Brain microvascular endothelial cell (primary cell): ENCODE results near the gene IMPA2.

Experiments used
- DNase-seq: peaks from one replicate; pipeline ENCODE4 v3.0.0-alpha.2; 2020
- H3K27ac ChIP-seq: fragments of 250-450 bp; sonication (Bioruptor Pico); 2 replicates; pipeline ENCODE4 v1.5.1; 2020; ENCODE audit warnings: mild to moderate bottlenecking, moderate library complexity
- H3K27me3 ChIP-seq: fragments of 250-450 bp; sonication (Bioruptor Pico); replicated peaks from 2 replicates; pipeline ENCODE4 v1.5.1; 2020; ENCODE audit warnings: mild to moderate bottlenecking
- H3K36me3 ChIP-seq: fragments of 250-450 bp; sonication (Bioruptor Pico); replicated peaks from 2 replicates; pipeline ENCODE4 v1.5.1; 2020; ENCODE audit warnings: mild to moderate bottlenecking
- H3K4me3 ChIP-seq: 2 replicates; pipeline ENCODE4 v1.5.1; 2011; ENCODE audit warnings: low read depth, mild to moderate bottlenecking, control low read depth, low read length, moderate library complexity
- in situ Hi-C: cut with HindIII; loops from 2 replicates; pipeline ENCODE4 v1.10.0; 2017; ENCODE audit warnings: low sequenced_read_pairs, low pct_ligation_motif_present
- TF ChIP-seq, protein P1 (sequence below): IDR thresholded peaks from 2 replicates; pipeline ENCODE4 v1.5.1; 2011; ENCODE audit warnings: low read depth, mild to moderate bottlenecking, moderate library complexity, low read length, control low read depth, inconsistent platforms; ENCODE audit errors: missing control alignments

The IMPA2 gene

GRCh38 chr18:11989966-11990380 lies 8.7 kb downstream of the IMPA2 start:
- no peak overlapping the region for H3K4me3 ChIP-seq
- H3K27me3 ChIP-seq: no peaks in the 10 kb centered on the region
- no peaks in the 10 kb centered on the region for H3K36me3 ChIP-seq
- no peak overlapping the region for H3K27ac ChIP-seq
- DNase-seq: no peak
- TF ChIP-seq, protein P1, sequence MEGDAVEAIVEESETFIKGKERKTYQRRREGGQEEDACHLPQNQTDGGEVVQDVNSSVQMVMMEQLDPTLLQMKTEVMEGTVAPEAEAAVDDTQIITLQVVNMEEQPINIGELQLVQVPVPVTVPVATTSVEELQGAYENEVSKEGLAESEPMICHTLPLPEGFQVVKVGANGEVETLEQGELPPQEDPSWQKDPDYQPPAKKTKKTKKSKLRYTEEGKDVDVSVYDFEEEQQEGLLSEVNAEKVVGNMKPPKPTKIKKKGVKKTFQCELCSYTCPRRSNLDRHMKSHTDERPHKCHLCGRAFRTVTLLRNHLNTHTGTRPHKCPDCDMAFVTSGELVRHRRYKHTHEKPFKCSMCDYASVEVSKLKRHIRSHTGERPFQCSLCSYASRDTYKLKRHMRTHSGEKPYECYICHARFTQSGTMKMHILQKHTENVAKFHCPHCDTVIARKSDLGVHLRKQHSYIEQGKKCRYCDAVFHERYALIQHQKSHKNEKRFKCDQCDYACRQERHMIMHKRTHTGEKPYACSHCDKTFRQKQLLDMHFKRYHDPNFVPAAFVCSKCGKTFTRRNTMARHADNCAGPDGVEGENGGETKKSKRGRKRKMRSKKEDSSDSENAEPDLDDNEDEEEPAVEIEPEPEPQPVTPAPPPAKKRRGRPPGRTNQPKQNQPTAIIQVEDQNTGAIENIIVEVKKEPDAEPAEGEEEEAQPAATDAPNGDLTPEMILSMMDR: no peak
- in situ Hi-C loops: no loop called here

DNA sequence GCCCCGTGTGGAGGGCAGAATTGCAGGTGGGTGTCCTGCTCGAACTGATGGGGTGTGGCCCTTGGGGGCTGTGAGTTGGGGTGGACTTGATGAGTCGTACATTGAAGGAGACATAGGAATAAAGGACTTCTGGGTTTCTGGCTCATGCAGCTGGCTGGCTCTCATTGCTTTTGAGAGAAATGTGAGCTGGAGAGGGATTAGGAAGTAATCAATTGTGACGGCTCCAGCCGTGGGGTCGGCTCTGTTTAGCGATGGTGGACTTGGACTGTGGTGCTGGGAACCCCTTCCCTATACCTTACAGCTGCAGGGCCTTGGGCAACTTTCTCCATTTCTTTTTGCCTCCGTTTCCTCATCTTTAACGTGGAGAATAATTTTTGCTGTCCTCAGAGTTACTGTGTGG lies 9.2 kb downstream of the IMPA2 start:
- H3K27me3 ChIP-seq: no peaks in the 10 kb centered on the region
- DNase-seq: no peak
- no peak overlapping the region for H3K27ac ChIP-seq
- TF ChIP-seq, protein P1: no peak
- H3K36me3 ChIP-seq: no peaks in the 10 kb centered on the region
- no peak overlapping the region for H3K4me3 ChIP-seq
- in situ Hi-C loops: no loop called here

DNA sequence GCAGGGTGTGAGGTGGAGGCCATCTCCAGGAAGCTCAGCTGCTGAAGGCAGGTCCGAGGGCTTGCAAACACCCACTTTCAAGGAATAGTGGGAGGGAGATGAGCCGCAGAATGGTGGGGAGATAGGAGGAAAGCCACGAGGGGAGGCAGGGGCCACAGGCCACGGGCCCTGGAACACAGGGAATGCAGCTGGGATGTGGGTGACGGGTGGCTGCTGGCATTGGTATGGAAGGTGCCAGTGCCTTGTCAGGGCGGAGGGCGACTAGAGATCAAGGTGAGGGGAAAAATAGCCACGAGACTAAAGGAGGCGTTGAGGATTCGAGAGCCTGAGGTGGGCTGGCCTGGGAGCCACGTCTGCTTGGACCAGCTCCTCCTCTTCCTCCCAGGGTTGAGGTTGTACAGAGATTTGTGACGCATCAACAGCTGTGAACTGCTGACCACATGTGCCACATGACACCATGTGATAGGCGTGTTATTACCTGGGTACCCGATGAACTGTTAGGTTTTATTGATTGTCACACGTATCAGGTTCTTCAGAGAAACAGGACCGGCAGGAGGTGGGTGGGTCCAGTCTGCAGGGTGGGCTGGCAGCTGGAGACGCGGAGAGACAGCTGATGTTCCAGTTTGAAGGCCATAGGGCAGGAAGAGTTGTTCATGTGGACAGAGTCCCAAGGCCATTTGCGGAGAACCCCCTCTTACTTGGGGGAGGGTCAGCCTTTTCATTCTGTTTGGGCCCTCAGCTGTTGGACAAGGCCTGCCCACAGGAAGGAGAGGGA lies 9.9 kb downstream of the IMPA2 start:
- H3K36me3 ChIP-seq: no peaks in the 10 kb centered on the region
- H3K27me3 ChIP-seq: no peaks in the 10 kb centered on the region
- TF ChIP-seq, protein P1: no peak
- in situ Hi-C loops: no loop called here
- no peak overlapping the region for H3K27ac ChIP-seq
- no peak overlapping the region for H3K4me3 ChIP-seq
- no peak for DNase-seq

DNA sequence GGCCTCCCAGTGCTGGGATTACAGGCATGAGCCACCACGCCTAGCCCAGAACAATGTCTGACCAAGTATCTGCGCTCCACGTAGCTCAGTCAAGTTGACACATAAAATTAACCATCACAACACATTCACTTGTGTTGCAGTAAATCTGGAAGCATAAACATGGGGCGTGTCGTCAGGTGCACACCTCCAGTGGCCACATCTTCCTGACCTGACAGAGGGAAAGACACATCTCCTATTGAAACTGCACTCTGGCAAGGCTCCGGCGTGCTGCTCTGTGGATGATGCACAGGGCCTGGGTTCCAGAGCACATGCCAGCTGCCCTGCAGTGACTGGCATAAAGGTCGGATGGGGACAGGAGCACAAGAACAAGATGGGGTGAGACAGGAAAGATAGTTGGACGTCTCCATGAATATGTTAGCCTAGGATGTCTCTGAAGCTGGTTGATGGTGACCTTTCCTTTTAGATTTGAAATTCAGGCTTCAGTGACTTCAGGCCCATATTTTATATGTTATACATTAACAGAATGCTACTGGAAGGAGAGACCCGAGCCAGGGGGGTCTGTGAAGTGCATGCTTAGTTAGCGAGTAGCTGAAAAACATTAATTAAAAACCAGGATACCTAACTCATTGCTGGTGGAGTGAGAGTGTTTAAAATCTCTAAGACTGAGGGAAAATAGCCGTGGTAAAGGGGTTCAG lies 10.9 kb downstream of the IMPA2 start:
- DNase-seq: no peak
- Histone ChIP-seq H3K4me3 (no peak overlapping the region), H3K27me3 (no peaks in the 10 kb centered on the region), H3K27ac (no peak overlapping the region), H3K36me3 (no peaks in the 10 kb centered on the region)
- TF ChIP-seq, protein P1: no peak
- in situ Hi-C loops: no loop called here

- DNase-seq: no peak
- no peaks in the 10 kb centered on the region for H3K36me3 ChIP-seq
- in situ Hi-C loops: no loop called here
- no peak overlapping the region for H3K4me3 ChIP-seq
- H3K27me3 ChIP-seq: no peaks in the 10 kb centered on the region
- TF ChIP-seq, protein P1: no peak
- no peak overlapping the region for H3K27ac ChIP-seq
Observed at GRCh38 chr18:11993264-11993916, 12.1 kb downstream of the IMPA2 start.
